ENCODE results near the gene MAST4. TPM values are rescaled to one million over a fixed set of nuclear protein-coding genes. Genes with fewer than 3 reads are reported as not detected.

MAST4 gene
- total RNA-seq, 1 donor from 2014 or later = 0.99 TPM

DNA sequence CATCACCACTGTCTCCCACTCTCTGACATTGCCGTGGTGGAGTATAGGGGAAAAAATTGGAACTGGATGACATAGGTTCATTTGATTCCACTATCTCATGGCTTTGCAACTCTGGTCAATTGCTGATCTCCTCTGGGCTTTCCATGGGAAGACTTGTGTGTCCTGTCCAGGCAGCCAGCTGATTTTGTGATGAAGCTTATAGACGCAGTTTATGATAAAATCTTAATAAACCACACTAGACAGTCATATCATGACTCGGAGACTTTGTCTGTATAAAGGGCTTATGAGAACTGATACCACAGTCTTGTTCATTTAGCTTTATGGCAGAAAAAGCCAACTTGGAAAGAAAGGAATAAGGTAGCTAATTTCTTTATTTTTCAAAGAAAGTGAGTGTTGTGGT, 296.5 kb downstream of the MAST4 start:
- Mint-ChIP-seq H3K9me3 (no peaks in the 10 kb centered on the region), H3K27me3 (ENCODE audit: insufficient read depth, low read depth) (peaks cover 3% of the 10 kb centered on the region), H3K27ac (no peak overlapping the region), H3K36me3 (no peaks in the 10 kb centered on the region), H3K4me3 (no peak overlapping the region), H3K4me1 (peaks cover 4% of the 10 kb centered on the region)
- Histone ChIP-seq H3K79me2 (ENCODE audit: low read depth) (no peaks in the 10 kb centered on the region), H3K4me2 (no peak overlapping the region), H3K27ac (no peak overlapping the region), H2AFZ (replicated peaks) (no peak overlapping the region), H3F3A (ENCODE audit: low read depth) (no peaks in the 10 kb centered on the region), H4K20me1 (ENCODE audit: low read depth) (no peaks in the 10 kb centered on the region), H3K4me1 (no peaks in the 10 kb centered on the region), H3K4me3 (no peak overlapping the region), H3K36me3 (no peaks in the 10 kb centered on the region), H3K27me3 (no peaks in the 10 kb centered on the region), H3K9me3 (ENCODE audit: low read depth) (no peaks in the 10 kb centered on the region), H3K9ac (no peak overlapping the region)
- TF ChIP-seq CTCF (IDR thresholded peaks at IDR 0.05) = no peak
- no peak for TF ChIP-seq EZH2 (IDR thresholded peaks at IDR 0.05)
- DNase-seq (ENCODE audit: low spot score) = no peak

DNA sequence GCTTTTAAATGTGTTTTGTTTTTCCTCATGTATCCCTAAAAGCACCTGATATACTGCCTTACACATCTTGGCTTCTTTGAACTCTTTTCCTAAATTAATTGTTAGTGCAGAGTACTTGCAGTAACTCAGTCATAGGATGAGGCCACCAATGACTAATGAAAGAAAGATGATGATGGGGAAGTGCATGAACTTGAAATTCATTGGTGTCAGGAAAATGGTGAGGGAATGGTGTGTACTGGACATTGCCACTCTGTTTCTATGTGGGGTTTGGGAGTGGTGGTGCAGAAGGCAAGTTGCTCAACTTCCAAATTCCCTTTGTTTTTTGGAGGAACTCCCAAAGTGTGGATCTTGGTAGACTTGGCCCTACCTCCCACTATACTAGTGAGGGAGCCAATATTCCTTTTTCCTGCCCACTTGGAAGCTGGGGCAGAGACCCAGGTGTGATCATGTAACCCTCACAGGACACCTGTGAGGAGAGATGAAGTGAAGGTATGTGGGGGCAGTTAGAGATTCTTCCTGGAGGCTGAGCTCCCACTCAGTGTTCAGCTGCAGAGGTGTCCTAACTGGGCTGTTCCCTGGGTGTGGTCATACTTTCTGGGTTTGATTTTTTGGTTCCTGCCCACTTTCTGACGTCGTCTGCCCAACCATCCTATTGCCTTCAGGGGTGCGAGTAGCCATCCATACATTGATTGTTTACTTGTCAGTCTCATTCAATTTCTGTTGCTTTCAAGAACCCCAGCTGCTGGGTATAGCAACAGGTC, 298.5 kb downstream of the MAST4 start:
- Histone ChIP-seq H3K9me3 (ENCODE audit: low read depth) (no peaks in the 10 kb centered on the region), H4K20me1 (ENCODE audit: low read depth) (no peaks in the 10 kb centered on the region), H3K4me2 (no peak overlapping the region), H3K27ac (no peak overlapping the region), H3K9ac (no peak overlapping the region), H3K36me3 (no peaks in the 10 kb centered on the region), H3K79me2 (ENCODE audit: low read depth) (no peaks in the 10 kb centered on the region), H3K4me1 (no peaks in the 10 kb centered on the region), H3K27me3 (no peaks in the 10 kb centered on the region), H3F3A (ENCODE audit: low read depth) (no peaks in the 10 kb centered on the region), H2AFZ (replicated peaks) (no peak overlapping the region), H3K4me3 (no peak overlapping the region)
- Mint-ChIP-seq H3K36me3 (no peaks in the 10 kb centered on the region), H3K27ac (no peak overlapping the region), H3K4me3 (no peak overlapping the region), H3K9me3 (no peaks in the 10 kb centered on the region), H3K27me3 (ENCODE audit: insufficient read depth, low read depth) (peaks cover 3% of the 10 kb centered on the region), H3K4me1 (peaks cover 4% of the 10 kb centered on the region)
- TF ChIP-seq EZH2 (IDR thresholded peaks at IDR 0.05) (no peak), CTCF (IDR thresholded peaks at IDR 0.05) (no peak), EZH2phosphoT487 (IDR thresholded peaks at IDR 0.05) (no peak)
- no peak for DNase-seq (ENCODE audit: low spot score)

- H3F3A ChIP-seq (ENCODE audit: low read depth) = no peaks in the 10 kb centered on the region
Measured at GRCh38 chr5:66896171-66896570, 300.0 kb downstream of the MAST4 start.

More at GRCh38 chr5:66896171-66896570, 300.0 kb downstream of the MAST4 start:
- no peak for DNase-seq (ENCODE audit: low spot score)
- no peak overlapping the region for H3K27ac Mint-ChIP-seq
- H3K36me3 ChIP-seq = no peaks in the 10 kb centered on the region
- H3K4me2 ChIP-seq = no peak overlapping the region
- no peaks in the 10 kb centered on the region for H3K36me3 Mint-ChIP-seq
- no peaks in the 10 kb centered on the region for H4K20me1 ChIP-seq (ENCODE audit: low read depth)
- no peak for TF ChIP-seq EZH2phosphoT487 (IDR thresholded peaks at IDR 0.05)
- no peak for TF ChIP-seq EZH2 (IDR thresholded peaks at IDR 0.05)
- TF ChIP-seq CTCF (IDR thresholded peaks at IDR 0.05) = no peak
- no peaks in the 10 kb centered on the region for H3K79me2 ChIP-seq (ENCODE audit: low read depth)
- no peaks in the 10 kb centered on the region for H3K27me3 ChIP-seq
- peaks cover 1% of the 10 kb centered on the region for H3K27me3 Mint-ChIP-seq (ENCODE audit: insufficient read depth, low read depth)
- no peak overlapping the region for H3K4me3 Mint-ChIP-seq
- no peaks in the 10 kb centered on the region for H3K4me1 ChIP-seq
- H3K9me3 ChIP-seq (ENCODE audit: low read depth) = no peaks in the 10 kb centered on the region
- no peaks in the 10 kb centered on the region for H3K4me1 Mint-ChIP-seq
- no peak overlapping the region for H3K4me3 ChIP-seq
- H2AFZ ChIP-seq (replicated peaks) = no peak overlapping the region
- H3K27ac ChIP-seq = no peak overlapping the region
- H3K9ac ChIP-seq = no peak overlapping the region
- H3K9me3 Mint-ChIP-seq = no peaks in the 10 kb centered on the region

Measured in neural progenitor cell (in vitro differentiated cells).